ENCODE results near the gene CTNNA2. TPM values are rescaled to one million over a fixed set of nuclear protein-coding genes. Genes with fewer than 3 reads are reported as not detected.

CTNNA2 gene
- total RNA-seq, 1 experiment from 2014 or later, result 5.5 TPM

- Mint-ChIP-seq H3K36me3 (ENCODE audit: insufficient read depth in 1 of 3, low read depth in 3 of 3) (peaks cover 10 to 28% (median 15%) of the 10 kb centered on the region in 3 experiments), H3K4me1 (peaks cover 23 to 25% of the 10 kb centered on the region in 2 experiments), H3K4me3 (no peak overlapping the region), H3K27ac (no peak overlapping the region), H3K9me3 (peaks cover 20 to 22% of the 10 kb centered on the region in 2 experiments), H3K27me3 (ENCODE audit: low read depth) (no peaks in the 10 kb centered on the region; the same call in none of the 2 replicates)
- Histone ChIP-seq H3T11ph (ENCODE audit: low read length) (no peak overlapping the region), H2BK15ac (ENCODE audit: low read depth, low read length) (no peak overlapping the region), H2BK12ac (ENCODE audit: insufficient read length, low read depth, low read length) (no peak overlapping the region), H3K4ac (ENCODE audit: low read depth, low read length) (no peak overlapping the region), H3K9me3 (ENCODE audit: control insufficient read depth, low read depth, low read length) (peaks cover 10% of the 10 kb centered on the region), H2AK5ac (ENCODE audit: insufficient read length, low read length) (no peak overlapping the region), H2AFZ (ENCODE audit: low read length) (no peak overlapping the region), H4K8ac (replicated peaks; ENCODE audit: insufficient read length, low read depth, low read length) (no peak overlapping the region), H3K79me2 (ENCODE audit: insufficient read depth, low read length) (no peaks in the 10 kb centered on the region), H4K91ac (ENCODE audit: insufficient read length, low read depth, low read length) (no peak overlapping the region), H3K18ac (ENCODE audit: insufficient read length, low read depth, low read length) (no peak overlapping the region), H3K9ac (ENCODE audit: extremely low read depth, insufficient read length, low read length) (no peak overlapping the region), H3K79me1 (ENCODE audit: insufficient read depth, low read depth, low read length, poor library complexity, severe bottlenecking) (no peaks in the 10 kb centered on the region), H3K23ac (ENCODE audit: insufficient read length, low read depth, low read length) (no peak overlapping the region), H2BK5ac (ENCODE audit: insufficient read length, low read length) (no peak overlapping the region), H3K27me3 (ENCODE audit: insufficient read depth, low read length) (no peaks in the 10 kb centered on the region), H3K14ac (ENCODE audit: insufficient read depth, low read length) (no peak overlapping the region), H3K23me2 (ENCODE audit: insufficient read length, low read depth, low read length, poor library complexity, severe bottlenecking) (no peaks in the 10 kb centered on the region), H2BK20ac (ENCODE audit: low read depth, low read length, poor library complexity, severe bottlenecking) (no peak overlapping the region), H4K20me1 (ENCODE audit: control insufficient read depth, insufficient read depth, insufficient read length) (no peaks in the 10 kb centered on the region), H3K4me1 (ENCODE audit: insufficient read depth, low read length) (no peaks in the 10 kb centered on the region), H3K4me2 (ENCODE audit: insufficient read depth, insufficient read length, low read length) (no peak overlapping the region), H4K5ac (ENCODE audit: insufficient read length, low read depth, low read length) (no peak overlapping the region), H3K56ac (ENCODE audit: insufficient read length, low read depth, low read length) (no peak overlapping the region), H2BK120ac (ENCODE audit: low read depth, low read length, poor library complexity, severe bottlenecking) (no peak overlapping the region), H3K27ac (ENCODE audit: insufficient read length, low read depth, low read length) (no peak overlapping the region)
- TF ChIP-seq CTCF (conservative IDR thresholded peaks at IDR 0.05), result no peak
- no CpG with 5 or more reads among the region's 3 CpGs for WGBS (ENCODE audit: extremely low coverage, insufficient read length, low lambda C conversion rate)
- DNase-seq, result no peak
These were observed 954.5 kb downstream of the CTNNA2 start for GRCh38 chr2:80467262-80467811.

Measured in H9 (cell line).